Activated T-cell treated with anti-CD3 and anti-CD28 coated beads for 48 hours (primary cell): ENCODE measurements around the gene SIX2.

Source experiments
- DNase-seq: peaks from one replicate; pipeline ENCODE4 v3.0.0-alpha.2; 2020; ENCODE audit warnings: low read depth

Gene SIX2

DNA sequence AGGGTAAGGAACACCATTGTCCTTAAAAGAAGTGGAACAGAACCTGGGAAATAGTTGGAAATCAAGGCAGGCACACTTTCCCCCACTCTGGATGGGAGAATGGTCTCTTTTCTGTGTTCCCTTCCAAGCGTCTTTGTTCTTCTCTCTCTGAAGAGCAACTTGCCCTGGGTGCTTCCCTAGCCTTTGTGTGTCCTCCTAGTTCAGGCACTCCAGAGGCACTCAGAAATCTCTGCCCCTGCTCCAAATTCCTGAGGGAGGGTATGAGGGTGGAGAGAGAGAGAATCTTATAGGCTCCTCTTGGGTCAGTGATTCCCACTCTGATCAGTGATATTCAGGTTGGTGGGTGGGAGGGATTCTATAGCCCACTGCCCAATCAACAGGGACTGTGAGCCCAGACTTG lies 8.8 kb upstream of the SIX2 start:
- no peak for DNase-seq

DNA sequence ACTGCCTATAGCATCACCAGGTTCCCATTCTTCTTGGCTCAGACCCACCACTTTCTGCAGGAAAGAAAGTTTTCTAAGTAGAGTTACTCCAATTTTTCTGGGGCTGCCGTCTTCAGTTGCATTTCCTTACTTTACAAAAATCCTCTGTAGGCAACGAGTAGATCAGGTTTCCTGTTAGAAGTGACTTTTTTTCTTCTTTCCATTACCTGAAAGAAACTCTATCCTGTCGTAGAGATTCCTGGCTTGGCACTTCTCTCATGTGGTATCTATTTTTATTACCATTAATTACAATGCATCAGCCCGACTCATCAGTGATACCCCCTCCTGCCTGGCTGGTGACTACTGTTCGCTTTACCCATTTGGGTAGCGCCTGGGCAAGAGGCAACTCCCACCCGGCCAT lies 5.6 kb upstream of the SIX2 start:
- DNase-seq: no peak

DNA sequence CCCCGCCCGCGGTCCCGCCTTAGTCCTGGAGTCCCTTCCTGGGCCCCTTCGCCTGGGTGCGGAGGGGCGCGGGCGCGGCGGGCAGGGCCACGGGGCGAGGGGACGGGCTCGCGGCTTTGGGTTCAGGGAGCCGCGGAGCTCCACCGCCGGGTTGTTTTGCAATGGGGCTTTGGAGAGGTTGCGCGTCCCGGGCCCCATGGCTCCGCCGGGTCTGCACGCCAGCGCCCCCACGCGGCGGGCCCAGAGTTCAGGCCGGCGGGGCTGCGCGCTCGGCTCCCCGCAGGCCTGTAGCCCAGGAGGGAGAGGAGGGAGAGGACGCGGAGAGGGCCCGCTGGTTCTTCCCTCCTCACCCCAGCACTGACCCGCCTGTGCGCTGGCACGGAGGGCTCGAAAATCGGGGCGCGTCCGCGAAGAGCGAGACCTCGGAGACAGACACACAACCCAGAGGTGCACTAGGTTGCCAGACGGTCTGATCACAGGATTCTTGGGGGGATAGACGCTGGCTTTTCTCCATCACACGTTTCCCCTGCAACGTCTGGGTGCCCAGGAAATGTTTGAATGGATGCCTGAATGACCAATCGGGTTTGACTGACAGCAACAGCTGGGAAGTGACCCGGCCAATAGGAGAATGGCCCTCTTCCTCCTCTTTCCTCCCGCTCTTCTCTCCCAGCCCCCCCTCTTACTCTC lies 4.9 kb upstream of the SIX2 start:
- peak; percentile 58 for DNase-seq

DNA sequence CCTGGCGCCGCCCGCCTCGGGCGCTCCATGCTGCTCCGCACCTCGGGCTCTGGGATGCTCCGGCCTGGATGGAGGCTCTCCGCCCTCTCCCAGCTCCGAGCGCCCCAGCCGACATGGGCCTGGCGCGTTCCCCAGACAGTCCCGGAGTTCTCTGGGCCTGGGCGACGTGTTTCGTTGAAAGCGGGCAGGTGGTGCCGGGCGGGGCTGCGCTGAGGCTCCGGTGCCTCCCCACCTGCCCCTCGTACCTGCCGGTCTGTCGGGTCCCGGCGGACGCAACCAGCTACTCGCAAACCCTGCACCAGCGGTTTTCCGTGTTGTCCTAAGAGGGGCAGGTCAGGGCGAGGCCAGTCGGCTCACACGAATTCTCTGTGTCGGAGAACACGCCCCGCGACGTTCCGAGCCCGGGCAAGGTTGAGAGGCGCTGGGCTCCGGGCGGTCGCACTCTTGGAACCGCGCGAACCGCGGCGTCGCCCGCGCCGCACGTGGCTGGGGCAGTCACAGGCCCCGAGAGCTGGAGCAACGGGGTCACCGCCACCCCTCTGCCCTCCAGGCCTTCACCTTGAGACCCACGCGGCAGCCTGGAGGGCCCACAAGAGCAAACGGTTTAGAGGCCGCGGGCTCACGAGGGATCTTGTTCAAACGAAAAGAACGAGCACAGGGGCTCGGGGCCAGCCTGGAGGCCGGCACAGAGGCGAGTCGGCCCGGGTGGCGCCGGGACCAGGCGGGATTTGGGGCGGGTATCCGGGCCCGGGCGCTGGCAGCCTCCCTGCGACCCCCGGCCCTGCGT lies 4.2 kb upstream of the SIX2 start:
- no peak for DNase-seq

DNA sequence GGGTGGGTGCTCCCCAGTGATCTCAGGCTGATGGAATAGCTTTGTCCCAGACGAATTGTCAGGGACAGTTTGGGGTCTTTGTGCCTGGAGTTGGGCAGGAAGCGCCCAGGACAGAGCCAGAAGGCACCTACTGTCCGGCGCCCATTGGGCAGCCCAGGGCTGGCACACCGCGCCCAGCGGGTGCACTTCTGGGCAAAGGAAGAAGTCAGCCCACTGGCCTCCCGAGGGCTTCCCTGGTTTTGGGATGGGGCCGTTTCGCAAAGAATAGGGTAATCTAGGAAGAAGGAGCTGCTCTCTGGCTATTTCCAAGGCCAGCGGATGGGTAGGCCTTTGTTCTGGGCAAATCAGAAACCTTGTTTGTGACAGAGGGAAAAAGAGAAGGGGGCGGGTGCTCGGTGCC lies 3.5 kb upstream of the SIX2 start:
- DNase-seq: no peak

DNA sequence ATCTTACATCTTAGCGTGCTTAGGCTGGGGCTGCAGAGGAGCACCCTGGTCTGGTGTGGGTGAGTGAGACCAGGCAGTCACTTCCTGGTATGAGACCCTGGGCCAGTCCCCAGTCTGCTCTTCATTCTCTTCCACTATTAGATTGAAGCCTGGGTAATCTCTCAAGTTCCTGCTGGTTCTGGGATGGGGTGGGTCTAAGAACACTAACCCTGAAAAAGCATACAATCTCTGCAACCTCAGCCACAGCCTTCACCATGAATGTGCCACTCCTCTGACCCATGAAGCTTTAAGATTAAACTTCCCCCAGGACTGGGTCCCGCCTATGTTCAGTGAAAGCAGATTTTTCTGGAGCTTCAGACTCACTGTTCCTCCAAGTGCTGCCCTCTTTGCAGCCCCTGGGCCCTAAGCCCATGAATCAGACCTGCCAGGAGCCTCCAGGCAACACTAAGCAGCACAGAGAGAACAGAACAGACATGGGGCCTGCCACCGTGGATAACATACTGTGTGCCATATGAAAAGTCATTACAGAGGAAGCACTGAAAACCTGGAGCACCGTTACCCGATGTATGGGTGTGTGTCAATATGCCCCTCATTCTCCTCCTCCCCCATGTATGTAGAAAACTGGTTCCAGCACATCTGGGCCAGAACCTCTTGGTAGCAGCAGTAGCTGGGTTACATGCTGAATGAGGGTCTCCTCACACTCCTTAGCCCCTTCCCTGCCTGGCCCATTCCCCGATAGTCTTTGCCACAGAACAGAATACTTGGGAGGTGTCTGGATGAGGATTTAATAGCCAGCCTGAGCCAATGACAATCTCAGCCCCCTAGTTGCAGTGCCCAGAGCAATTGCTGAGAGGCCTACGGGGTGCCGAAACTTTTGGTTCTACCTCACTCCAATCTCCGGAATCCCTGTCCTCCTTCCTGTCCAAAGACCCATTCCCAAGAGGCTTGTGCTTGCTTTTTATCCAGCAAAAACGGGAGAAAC lies 2.7 kb upstream of the SIX2 start:
- DNase-seq: no peak

DNA sequence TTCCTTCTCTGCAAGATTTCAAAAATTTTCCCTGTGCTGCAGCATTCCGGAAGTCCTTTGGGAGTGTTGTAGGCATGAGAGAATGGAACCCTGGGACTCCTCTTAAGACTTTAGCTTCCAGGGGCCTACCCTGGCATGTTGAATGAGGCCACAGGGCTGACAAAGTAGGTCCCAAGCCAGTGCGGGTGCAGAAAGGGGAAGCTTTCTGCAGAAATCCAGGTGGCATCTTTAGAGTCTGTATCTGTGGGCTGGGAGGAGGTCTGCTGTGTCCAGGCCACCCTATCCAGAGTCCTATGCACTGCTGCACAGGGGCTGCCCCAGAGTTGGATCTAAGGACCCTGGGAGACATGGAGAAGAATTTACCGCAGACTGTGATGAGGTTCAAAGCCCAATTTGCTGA lies 1.9 kb upstream of the SIX2 start:
- no peak for DNase-seq

DNA sequence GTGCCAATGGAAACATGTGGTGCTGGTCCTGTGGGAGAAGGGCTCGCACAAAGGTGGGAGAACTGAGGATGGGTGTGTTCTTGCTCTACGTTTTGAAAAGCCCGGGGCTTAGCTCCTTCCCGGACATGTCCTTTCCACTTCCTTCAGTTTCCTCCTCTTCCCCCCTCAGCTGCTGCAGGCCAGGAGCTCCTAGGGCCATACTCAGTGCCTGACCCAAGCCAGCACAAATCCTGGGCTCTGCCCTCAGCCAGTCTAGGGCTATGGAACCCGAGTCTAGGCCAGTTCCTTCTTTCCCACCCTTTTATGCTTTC lies 1.4 kb upstream of the SIX2 start:
- DNase-seq: no peak

DNA sequence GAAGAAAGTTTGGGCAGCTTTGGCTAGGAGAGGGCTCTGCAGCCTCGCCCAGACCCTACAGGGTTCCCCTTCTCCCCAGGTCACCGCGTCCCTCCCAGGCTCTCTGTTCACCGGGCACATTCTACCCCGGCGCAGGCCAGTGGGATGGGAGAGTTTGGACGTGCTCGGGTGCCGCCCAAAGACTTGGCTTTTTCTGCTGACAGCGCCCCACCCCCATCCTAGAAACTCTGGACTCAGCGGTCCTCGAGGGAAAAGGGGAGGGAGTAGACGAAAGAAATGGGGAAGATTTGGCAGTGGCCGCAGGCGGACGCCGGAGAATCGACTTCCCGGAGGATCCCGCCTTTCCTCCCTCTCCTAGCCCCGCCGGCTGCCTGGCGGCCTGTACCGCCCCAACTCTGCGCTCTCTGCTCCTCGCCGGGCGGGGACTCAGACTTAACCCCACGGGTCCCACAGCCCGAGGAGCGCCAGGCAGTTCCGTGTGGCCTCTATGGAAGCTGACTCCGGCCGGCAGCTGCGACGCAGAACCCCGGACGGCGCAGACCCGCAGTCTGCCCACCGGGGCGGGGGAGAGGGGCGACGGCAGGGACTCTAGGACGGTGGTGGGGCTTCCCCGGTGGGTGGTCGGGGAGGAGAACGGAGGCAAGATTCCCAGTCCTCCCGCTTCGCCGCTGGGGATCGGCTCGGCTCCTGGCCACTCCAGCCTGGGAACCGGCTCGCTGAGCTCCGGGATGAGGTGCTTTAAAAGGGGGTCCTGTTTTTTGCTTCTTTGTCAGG lies 863 bp upstream of the SIX2 start:
- no peak for DNase-seq

DNA sequence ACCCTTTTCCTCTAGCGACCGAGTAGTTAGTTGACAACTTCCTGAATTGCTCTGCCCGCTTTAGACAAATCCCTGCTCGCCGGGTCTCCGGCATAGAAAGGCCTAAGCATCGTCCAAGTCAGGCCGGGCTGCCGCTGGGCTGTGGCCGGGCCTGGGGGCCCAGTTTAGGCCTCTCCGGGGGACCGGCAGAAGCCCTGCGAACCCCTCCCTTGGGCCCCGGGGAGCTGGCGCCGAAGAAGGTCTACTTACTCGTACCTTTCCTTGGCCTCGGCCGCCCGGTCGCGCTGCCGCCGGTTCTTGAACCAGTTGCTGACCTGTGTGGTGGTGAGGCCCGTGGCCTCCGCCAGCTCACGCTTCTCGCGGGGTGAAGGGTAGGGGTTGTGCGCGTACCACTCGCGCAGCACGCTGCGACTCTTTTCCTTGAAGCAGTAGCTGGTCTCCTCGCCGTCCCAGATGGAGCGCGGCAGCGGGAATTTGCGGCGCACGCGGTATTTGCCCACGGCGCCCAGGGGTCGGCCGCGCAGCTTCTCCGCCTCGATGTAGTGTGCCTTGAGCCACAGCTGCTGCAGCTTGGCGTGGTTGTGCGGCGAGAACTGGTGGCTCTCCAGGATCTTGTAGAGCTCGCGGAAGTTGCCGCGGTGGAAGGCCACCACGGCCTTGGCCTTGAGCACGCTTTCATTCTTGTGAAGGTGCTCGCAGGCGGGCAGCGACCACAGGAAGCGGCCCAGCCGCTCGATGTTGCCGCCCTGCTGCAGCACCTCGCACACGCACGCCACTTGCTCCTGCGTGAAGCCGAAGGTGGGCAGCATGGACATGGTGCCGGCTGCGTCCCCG lies 739 bp downstream of the SIX2 start:
- DNase-seq: no peak

DNA sequence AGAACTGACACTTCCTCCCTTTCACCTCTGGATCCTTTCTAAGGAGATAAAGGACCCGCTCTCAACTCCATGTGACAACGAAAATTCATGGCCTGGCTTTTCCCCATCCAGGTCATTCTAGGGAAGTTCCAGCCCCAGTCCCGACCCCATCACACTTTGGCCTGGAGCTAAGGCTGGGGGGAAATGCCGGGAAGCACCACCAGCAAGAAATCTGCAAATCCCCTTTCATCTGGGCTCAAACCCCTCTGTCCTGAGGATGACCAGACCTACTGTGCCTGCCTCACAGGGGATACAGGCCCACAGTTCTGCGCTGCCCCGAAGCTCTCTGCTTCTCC lies 1.3 kb downstream of the SIX2 start:
- DNase-seq: no peak

DNA sequence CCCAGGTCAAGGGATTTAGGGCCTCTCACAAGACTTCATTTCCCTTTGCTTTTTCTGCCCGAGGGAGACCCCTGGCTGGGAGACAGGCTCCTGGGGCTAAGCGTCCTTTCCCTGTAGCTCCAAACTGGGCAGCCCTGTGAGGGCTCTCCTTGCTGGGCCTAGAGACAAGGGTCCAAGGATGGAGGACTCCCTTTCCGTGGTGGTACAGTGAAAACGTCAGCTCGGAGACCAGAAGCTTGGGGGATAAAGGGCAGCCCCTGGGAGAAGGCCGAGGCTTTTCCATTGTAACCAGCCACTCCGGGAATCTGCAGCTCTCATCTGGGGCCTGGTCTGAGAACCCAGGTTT lies 2.3 kb downstream of the SIX2 start:
- no peak for DNase-seq

DNA sequence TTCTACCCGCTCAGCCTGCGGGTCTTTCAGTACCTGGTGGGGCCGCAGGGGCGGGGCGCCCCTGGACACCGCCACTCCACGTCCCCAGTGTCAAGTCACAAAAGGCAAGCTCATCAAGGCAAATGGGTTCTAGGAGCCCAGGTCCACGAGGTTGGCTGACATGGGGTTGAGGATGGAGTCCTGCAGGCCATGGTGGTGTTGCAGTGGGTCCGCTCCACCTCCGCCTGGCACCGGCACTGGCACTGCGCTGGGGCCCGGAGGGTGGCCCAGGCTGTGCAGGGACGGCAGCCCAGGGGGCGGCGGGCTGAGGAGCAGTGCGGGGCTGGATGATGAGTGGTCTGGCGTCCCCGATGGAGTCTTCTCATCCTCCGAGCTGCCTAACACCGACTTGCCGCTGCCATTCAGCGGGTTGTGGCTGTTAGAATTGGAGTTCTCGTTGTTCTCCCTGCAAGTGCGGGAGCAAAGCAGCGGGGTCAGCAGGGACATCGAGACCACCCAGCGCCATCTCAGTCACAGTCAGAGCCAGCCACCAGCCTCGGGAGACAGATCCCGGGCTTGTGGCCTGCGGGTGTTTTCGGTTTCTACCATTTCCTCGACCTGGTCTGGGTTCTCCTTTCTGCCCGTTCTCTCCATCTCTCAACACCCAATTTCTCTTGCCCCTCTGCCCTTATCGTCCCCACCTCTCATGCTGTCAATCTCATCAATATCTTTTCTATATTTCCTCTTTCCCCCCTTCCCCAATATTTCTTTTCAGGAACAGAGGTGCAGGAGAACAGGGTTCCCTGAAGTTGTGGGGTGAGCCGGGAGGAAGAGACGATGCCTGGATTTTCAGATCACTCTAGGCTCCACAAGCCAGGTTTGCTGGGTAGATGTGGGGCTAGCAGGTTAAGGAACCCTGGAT lies 3.0 kb downstream of the SIX2 start:
- DNase-seq: no peak

DNA sequence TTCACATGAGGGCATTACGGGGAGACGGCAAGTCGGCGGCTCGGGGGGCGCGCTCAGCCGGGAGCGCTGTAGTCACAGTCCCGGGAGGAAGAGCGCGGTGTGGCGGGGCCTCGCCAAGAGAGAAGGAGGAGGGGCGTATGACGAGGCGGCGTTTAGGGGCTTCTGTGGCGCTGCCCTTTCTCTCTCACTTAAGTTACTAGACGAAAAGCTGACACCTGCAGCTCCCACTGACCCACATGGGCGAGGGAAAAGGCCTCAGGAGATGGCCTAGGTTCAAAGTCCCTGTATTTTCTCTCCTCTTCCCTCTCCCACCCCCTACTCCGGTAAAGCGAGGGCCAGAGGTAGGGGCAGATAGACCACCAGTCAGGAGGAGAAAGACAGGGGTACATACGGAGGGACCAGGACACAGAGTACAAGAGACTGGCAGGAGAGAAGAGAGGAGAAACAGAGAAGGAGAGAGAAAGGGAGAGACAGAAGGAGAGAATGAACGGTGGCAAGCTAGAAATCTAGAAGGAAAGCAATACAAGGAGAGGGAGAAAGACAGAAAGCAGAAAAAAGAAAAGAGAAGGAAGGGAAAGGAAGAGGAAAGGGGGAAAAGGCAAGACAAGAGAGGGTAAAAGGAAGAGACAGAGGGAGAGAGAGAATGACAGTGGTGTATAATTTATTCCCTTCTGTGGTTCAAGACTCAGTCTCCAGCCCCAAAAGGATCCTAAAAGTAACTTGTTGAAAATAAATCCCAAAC lies 3.8 kb downstream of the SIX2 start:
- no peak for DNase-seq

DNA sequence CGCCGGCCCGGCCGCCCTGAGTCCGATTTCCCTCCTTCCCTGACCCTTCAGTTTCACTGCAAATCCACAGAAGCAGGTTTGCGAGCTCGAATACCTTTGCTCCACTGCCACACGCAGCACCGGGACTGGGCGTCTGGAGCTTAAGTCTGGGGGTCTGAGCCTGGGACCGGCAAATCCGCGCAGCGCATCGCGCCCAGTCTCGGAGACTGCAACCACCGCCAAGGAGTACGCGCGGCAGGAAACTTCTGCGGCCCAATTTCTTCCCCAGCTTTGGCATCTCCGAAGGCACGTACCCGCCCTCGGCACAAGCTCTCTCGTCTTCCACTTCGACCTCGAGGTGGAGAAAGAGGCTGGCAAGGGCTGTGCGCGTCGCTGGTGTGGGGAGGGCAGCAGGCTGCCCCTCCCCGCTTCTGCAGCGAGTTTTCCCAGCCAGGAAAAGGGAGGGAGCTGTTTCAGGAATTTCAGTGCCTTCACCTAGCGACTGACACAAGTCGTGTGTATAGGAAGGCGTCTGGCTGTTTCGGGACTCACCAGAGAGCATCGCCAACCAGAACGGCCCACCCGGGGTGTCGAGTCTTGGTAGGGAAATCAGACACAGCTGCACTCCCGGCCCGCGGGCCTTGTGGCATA lies 4.6 kb downstream of the SIX2 start:
- DNase-seq: no peak

DNA sequence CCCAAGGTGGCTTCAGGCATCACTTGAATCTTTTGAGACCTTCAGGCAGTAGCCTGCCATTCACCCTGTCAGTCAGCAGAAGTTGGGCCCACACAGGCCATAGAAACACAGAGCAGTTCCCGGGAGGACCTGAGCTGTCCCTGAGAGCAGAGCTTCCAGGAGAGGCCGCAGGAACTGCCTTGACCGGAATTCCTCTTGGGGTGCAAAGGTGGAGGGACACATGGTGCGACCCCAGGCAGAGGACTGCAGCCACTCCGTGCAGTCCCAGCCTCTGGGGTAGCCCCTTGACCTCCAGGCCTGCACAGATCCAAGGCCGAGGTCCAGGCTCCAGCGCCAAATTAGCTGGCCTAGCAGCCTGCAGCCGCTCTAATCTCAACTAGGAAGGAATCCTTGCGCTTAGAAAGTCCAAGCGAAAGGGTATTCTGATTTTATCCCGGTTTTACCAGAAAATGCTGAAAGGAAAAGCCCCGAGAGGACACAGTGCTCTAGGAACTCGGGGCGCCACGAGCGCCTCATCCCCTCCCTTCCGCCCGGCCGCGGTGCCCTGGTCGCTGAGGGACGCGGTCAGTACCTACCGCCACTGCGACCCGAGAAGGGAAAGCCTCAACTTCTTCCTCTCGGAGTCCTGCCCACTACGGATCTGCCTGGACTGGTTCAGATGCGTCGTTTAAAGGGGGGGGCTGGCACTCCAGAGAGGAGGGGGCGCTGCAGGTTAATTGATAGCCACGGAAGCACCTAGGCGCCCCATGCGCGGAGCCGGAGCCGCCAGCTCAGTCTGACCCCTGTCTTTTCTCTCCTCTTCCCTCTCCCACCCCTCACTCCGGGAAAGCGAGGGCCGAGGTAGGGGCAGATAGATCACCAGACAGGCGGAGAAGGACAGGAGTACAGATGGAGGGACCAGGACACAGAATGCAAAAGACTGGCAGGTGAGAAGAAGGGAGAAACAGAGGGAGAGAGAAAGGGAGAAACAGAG lies 5.4 kb downstream of the SIX2 start:
- DNase-seq: no peak

DNA sequence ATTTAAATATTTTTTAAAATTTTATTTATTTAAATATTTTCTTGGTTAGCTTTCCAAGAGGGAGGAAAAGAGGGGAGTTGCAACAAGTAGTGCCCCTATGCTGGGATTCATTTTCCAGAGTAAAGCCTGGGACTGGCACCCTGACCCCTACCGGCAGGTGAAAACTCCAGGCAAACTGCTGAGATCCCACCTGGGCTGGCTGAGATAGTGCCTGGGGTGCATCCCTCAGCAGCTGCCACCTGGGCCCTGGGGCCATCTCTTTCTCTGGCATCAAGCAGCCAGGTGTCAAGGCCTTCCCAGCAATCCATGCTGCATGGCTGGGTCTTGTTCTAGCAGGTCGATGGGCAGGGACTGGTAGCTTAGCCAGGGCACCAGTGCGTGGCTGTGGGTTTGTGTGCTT lies 6.6 kb downstream of the SIX2 start:
- no peak for DNase-seq

DNA sequence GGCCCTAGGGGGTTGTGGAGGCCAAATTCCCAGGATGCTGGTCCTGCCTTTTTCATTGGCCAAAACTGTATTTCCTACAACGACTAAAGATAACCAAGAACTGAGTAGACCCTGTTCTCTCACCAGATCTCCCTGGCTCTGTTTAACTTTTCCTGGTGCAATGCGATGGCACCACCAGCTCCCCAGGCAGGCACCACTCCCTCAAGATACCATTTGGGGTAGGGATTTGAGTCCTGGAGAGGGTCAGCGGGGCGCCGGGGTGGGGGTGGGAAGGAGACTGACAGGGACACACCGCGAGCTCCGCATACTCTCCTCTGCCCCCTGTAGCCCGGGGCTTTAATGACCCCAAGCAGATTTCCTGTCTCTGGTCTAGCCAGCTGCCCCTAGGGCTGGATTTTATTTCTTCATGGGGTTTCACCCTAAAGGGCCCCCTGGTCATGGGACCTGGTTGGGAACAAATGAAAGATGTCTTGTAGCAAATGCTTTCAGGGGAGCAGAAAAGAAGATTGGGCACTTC lies 7.3 kb downstream of the SIX2 start:
- DNase-seq: no peak
